LNCAP (cell line): ENCODE results near the gene KIF4A.

ENCODE experiments used
- TF ChIP-seq, protein P1 (sequence below): fragments of 450-650 bp; IDR thresholded peaks from 2 replicates; pipeline ENCODE4 v1.5.1; 2017; ENCODE audit warnings: mild to moderate bottlenecking

KIF4A gene, protein sequence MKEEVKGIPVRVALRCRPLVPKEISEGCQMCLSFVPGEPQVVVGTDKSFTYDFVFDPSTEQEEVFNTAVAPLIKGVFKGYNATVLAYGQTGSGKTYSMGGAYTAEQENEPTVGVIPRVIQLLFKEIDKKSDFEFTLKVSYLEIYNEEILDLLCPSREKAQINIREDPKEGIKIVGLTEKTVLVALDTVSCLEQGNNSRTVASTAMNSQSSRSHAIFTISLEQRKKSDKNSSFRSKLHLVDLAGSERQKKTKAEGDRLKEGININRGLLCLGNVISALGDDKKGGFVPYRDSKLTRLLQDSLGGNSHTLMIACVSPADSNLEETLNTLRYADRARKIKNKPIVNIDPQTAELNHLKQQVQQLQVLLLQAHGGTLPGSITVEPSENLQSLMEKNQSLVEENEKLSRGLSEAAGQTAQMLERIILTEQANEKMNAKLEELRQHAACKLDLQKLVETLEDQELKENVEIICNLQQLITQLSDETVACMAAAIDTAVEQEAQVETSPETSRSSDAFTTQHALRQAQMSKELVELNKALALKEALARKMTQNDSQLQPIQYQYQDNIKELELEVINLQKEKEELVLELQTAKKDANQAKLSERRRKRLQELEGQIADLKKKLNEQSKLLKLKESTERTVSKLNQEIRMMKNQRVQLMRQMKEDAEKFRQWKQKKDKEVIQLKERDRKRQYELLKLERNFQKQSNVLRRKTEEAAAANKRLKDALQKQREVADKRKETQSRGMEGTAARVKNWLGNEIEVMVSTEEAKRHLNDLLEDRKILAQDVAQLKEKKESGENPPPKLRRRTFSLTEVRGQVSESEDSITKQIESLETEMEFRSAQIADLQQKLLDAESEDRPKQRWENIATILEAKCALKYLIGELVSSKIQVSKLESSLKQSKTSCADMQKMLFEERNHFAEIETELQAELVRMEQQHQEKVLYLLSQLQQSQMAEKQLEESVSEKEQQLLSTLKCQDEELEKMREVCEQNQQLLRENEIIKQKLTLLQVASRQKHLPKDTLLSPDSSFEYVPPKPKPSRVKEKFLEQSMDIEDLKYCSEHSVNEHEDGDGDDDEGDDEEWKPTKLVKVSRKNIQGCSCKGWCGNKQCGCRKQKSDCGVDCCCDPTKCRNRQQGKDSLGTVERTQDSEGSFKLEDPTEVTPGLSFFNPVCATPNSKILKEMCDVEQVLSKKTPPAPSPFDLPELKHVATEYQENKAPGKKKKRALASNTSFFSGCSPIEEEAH

GRCh38 chrX:70289793-70290770, at the start of gene KIF4A, which contains the start of gene PDZD11:
KIF4A (plus strand) TSS chrX:70290104; CDS start chrX:70290459, 355 bp downstream.
PDZD11 (minus strand) TSS chrX:70289927; CDS start chrX:70289341, 586 bp downstream.
- TF ChIP-seq, protein P1, sequence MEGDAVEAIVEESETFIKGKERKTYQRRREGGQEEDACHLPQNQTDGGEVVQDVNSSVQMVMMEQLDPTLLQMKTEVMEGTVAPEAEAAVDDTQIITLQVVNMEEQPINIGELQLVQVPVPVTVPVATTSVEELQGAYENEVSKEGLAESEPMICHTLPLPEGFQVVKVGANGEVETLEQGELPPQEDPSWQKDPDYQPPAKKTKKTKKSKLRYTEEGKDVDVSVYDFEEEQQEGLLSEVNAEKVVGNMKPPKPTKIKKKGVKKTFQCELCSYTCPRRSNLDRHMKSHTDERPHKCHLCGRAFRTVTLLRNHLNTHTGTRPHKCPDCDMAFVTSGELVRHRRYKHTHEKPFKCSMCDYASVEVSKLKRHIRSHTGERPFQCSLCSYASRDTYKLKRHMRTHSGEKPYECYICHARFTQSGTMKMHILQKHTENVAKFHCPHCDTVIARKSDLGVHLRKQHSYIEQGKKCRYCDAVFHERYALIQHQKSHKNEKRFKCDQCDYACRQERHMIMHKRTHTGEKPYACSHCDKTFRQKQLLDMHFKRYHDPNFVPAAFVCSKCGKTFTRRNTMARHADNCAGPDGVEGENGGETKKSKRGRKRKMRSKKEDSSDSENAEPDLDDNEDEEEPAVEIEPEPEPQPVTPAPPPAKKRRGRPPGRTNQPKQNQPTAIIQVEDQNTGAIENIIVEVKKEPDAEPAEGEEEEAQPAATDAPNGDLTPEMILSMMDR = no peak

DNA sequence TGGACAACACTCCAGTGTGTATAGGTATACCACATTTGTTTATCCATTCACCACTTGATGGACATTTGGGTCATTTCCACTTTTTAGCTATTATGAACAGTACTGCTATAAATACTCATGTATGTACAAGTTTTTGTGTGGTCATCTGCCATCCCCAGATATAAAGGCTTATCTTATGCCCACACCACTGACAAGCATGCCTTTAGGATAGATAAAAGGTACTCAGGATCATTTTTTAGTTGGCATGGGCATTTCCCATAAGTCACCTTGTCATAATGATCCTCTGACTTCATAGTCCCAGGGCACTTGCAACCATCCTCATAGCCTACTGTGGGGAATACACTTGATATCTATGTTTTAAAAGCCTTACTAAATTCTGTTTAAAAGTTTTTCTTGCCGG, 49.2 kb upstream of the KIF4A start:
- TF ChIP-seq, protein P1 = no peak

DNA sequence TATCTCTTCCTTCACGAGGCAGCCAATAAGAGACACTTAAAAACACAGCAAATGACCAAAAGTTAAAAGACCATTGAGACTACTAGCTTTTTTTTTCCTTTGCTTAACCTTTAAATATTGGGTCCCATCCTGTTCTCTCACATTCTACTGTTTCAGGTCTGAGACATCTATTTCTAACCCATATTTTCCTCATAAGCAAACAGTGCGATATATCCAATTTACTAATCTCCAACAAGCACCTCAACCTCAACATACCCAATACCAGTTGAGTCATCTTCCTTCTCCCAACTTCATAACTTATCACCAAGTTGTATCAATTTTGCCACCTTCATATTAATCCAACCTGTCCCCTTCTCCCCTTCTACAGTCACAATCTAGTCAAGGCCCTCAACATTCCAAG, 48.4 kb upstream of the KIF4A start:
- TF ChIP-seq, protein P1 = no peak

DNA sequence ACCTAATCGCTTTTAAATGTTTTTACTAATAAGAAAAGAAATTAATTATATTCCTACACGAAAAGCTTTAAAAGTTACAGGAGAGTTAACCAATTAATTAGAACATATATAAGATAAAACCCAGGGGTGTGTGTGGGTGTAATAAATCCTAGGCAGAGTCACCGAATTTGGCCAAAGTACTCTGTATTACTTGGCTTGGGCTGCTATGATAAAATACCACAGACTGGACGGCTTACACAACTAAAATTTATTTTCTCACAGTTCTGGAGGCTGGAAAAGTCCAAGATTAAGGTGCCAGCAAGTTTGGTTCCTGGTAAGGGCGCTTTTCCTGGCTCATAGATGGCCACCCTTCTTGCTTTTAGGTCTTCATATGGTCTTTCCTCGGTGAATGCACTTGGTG, 45.0 kb upstream of the KIF4A start:
- TF ChIP-seq, protein P1 = no peak

- TF ChIP-seq, protein P1 = no peak
These were observed 42.7 kb upstream of the KIF4A start for GRCh38 chrX:70247252-70247651.

DNA sequence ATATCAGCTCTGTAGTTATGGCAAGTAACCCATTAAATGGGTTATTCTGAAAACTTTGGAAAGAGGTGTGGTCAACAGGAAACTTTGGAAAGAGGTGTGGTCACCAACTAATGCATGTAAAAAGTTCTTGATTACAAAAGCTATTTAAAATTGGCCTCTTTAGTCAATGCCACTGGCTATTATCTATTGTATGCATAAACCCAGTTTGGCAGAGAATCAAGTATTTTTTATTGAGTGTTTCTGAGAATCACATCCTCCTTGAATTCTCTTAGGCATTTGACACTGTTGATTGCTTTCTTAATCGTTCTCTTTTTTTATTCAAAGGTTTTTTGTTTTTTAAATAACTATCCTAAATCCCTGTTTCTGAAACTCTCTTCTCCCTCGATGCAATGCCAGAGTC, 37.4 kb upstream of the KIF4A start:
- TF ChIP-seq, protein P1 = no peak
